Ishikawa (cell line): ENCODE data around the gene TTC39A.

Experiments
- CEBPB ChIP-seq: IDR thresholded peaks from 2 replicates; pipeline ENCODE4 v1.6.1; 2012
- CREB1 ChIP-seq: IDR thresholded peaks from 2 replicates; pipeline ENCODE4 v1.6.1; 2012; ENCODE audit warnings: low read depth
- EGR1 ChIP-seq: IDR thresholded peaks from 2 replicates; pipeline ENCODE4 v1.6.1; 2012
- EP300 ChIP-seq: IDR thresholded peaks from 2 replicates; pipeline ENCODE4 v1.6.1; 2012; ENCODE audit warnings: borderline replicate concordance
- FOXM1 ChIP-seq: IDR thresholded peaks from 2 replicates; pipeline ENCODE4 v1.6.1; 2012; ENCODE audit warnings: low read depth, borderline replicate concordance
- MAX ChIP-seq: IDR thresholded peaks from 2 replicates; pipeline ENCODE4 v1.6.1; 2012
- NFIC ChIP-seq: IDR thresholded peaks from 2 replicates; pipeline ENCODE4 v1.6.1; 2012
- RAD21 ChIP-seq: IDR thresholded peaks from 2 replicates; pipeline ENCODE4 v1.6.1; 2012; ENCODE audit warnings: low read depth
- REST ChIP-seq: IDR thresholded peaks from 2 replicates; pipeline ENCODE4 v1.6.1; 2012; ENCODE audit warnings: low read depth, mild to moderate bottlenecking
- TAF1 ChIP-seq: IDR thresholded peaks from 2 replicates; pipeline ENCODE4 v1.6.1; 2012; ENCODE audit warnings: low read depth, mild to moderate bottlenecking
- TCF12 ChIP-seq: IDR thresholded peaks from 2 replicates; pipeline ENCODE4 v1.6.1; 2012; ENCODE audit warnings: low read depth
- TEAD4 ChIP-seq: IDR thresholded peaks from 2 replicates; pipeline ENCODE4 v1.6.1; 2012
- USF1 ChIP-seq: IDR thresholded peaks from 2 replicates; pipeline ENCODE4 v1.6.1; 2012
- YY1 ChIP-seq: IDR thresholded peaks from 2 replicates; pipeline ENCODE4 v1.6.1; 2012; ENCODE audit warnings: low read depth
- ZBTB7A ChIP-seq: IDR thresholded peaks from 2 replicates; pipeline ENCODE4 v1.6.1; 2012; ENCODE audit warnings: low read depth

Gene TTC39A

GRCh38 chr1:51317798-51318197 lies 12.6 kb downstream of the TTC39A start:
- no peak for TF ChIP-seq ZBTB7A
- TF ChIP-seq TAF1, result no peak
- TF ChIP-seq TEAD4, result no peak
- no peak for TF ChIP-seq FOXM1
- TF ChIP-seq CEBPB, result no peak
- TF ChIP-seq REST, result no peak
- TF ChIP-seq NFIC, result no peak

- TF ChIP-seq CEBPB (no peak), FOXM1 (no peak), USF1 (no peak), YY1 (no peak), TEAD4 (no peak), MAX (no peak), TAF1 (no peak), REST (no peak), ZBTB7A (no peak), EGR1 (no peak), TCF12 (no peak), NFIC (no peak), CREB1 (no peak), RAD21 (no peak)
These were observed 13.6 kb downstream of the TTC39A start for GRCh38 chr1:51316846-51317120.

- TF ChIP-seq MAX, result no peak
- no peak for TF ChIP-seq TAF1
- TF ChIP-seq USF1, result no peak
- no peak for TF ChIP-seq TEAD4
- no peak for TF ChIP-seq FOXM1
- TF ChIP-seq NFIC, result no peak
- no peak for TF ChIP-seq EGR1
These were observed 14.1 kb downstream of the TTC39A start for GRCh38 chr1:51316113-51316845.

- TF ChIP-seq USF1, result no peak
- TF ChIP-seq TEAD4, result no peak
- TF ChIP-seq ZBTB7A, result no peak
- TF ChIP-seq FOXM1, result no peak
- no peak for TF ChIP-seq TCF12
- no peak for TF ChIP-seq RAD21
- TF ChIP-seq REST, result no peak
- TF ChIP-seq CEBPB, result no peak
- no peak for TF ChIP-seq EGR1
- TF ChIP-seq CREB1, result no peak
- no peak for TF ChIP-seq EP300
- TF ChIP-seq TAF1, result no peak
- no peak for TF ChIP-seq YY1
- no peak for TF ChIP-seq NFIC
- no peak for TF ChIP-seq MAX
These were observed 15.4 kb downstream of the TTC39A start for GRCh38 chr1:51314974-51315373.
